DOHH2 (cell line): ENCODE results near the gene ING2.

Experiments used
- CTCF ChIP-seq: fragments of 200-600 bp; sonication (generic); IDR thresholded peaks from one replicate; pipeline ENCODE4 v1.5.1; 2014; ENCODE audit warnings: antibody characterized with exemption, mild to moderate bottlenecking, low read depth, low read length; ENCODE audit not compliant: poor library complexity, severe bottlenecking
- EZH2phosphoT487 ChIP-seq: fragments of 200-600 bp; sonication (generic); IDR thresholded peaks from 2 replicates; pipeline ENCODE4 v1.6.1; 2017; ENCODE audit warnings: borderline replicate concordance, mild to moderate bottlenecking, antibody characterized with exemption, low read length, moderate library complexity, mixed read lengths

- TF ChIP-seq CTCF (no peak), EZH2phosphoT487 (no peak)
Measured at GRCh38 chr4:183505611-183506388, 942 bp downstream of the ING2 start.
